HEK293 (cell line): ENCODE measurements around the gene SARM1.

ENCODE experiments used
- GLIS1 ChIP-seq: fragments of 450-650 bp; formaldehyde crosslinking; IDR thresholded peaks from 2 replicates; pipeline ENCODE4 v1.5.1; 2016; ENCODE audit warnings: missing biosample characterization, missing genetic modification characterization
- KLF16 ChIP-seq: fragments of 450-650 bp; formaldehyde crosslinking; IDR thresholded peaks from 2 replicates; pipeline ENCODE4 v1.5.1; 2017; ENCODE audit warnings: missing biosample characterization, missing genetic modification characterization
- MEIS1 ChIP-seq: sonication (generic); formaldehyde crosslinking; IDR thresholded peaks from 2 replicates; pipeline ENCODE4 v1.8.1; 2022; ENCODE audit warnings: missing genetic modification reagents, mild to moderate bottlenecking, borderline replicate concordance
- OSR2 ChIP-seq: fragments of 450-650 bp; formaldehyde crosslinking; IDR thresholded peaks from 2 replicates; pipeline ENCODE4 v1.5.1; 2016; ENCODE audit warnings: missing biosample characterization, missing genetic modification characterization
- OVOL3 ChIP-seq: fragments of 450-650 bp; formaldehyde crosslinking; IDR thresholded peaks from 2 replicates; pipeline ENCODE4 v1.5.1; 2016; ENCODE audit warnings: missing biosample characterization, missing genetic modification characterization
- PRDM1 ChIP-seq: fragments of 450-650 bp; formaldehyde crosslinking; IDR thresholded peaks from 2 replicates; pipeline ENCODE4; 2016; ENCODE audit warnings: missing biosample characterization, missing genetic modification characterization
- SCRT1 ChIP-seq: fragments of 450-650 bp; formaldehyde crosslinking; IDR thresholded peaks from 2 replicates; pipeline ENCODE4 v1.5.1; 2016; ENCODE audit warnings: missing biosample characterization, missing genetic modification characterization, borderline replicate concordance
- SCRT2 ChIP-seq: fragments of 450-650 bp; formaldehyde crosslinking; IDR thresholded peaks from 2 replicates; pipeline ENCODE4 v1.5.1; 2016; ENCODE audit warnings: missing biosample characterization, missing genetic modification characterization
- SP7 ChIP-seq: fragments of 450-650 bp; formaldehyde crosslinking; IDR thresholded peaks from 2 replicates; pipeline ENCODE4 v1.5.1; 2016; ENCODE audit warnings: missing biosample characterization, missing genetic modification characterization
- TCF7L2 ChIP-seq: IDR thresholded peaks from 2 replicates; pipeline ENCODE4 v1.6.1; 2011; ENCODE audit warnings: low read depth, mild to moderate bottlenecking, inconsistent platforms, low read length, moderate library complexity, borderline replicate concordance
- YY2 ChIP-seq: fragments of 450-650 bp; formaldehyde crosslinking; IDR thresholded peaks from 2 replicates; pipeline ENCODE4 v1.5.1; 2016; ENCODE audit warnings: missing biosample characterization, missing genetic modification characterization
- ZBTB48 ChIP-seq: fragments of 450-650 bp; formaldehyde crosslinking; IDR thresholded peaks from 2 replicates; pipeline ENCODE4 v1.5.1; 2016; ENCODE audit warnings: missing biosample characterization, missing genetic modification characterization
- ZIC2 ChIP-seq: fragments of 450-650 bp; formaldehyde crosslinking; IDR thresholded peaks from 2 replicates; pipeline ENCODE4 v1.5.1; 2016; ENCODE audit warnings: missing biosample characterization, missing genetic modification characterization
- ZNF10 ChIP-seq: fragments of 450-650 bp; formaldehyde crosslinking; IDR thresholded peaks from 2 replicates; pipeline ENCODE4 v1.5.1; 2017; ENCODE audit warnings: missing biosample characterization, missing genetic modification characterization
- ZNF112 ChIP-seq: fragments of 450-650 bp; formaldehyde crosslinking; IDR thresholded peaks from 2 replicates; pipeline ENCODE4 v1.5.0; 2017; ENCODE audit warnings: missing biosample characterization, missing genetic modification characterization
- ZNF121 ChIP-seq: fragments of 450-650 bp; formaldehyde crosslinking; IDR thresholded peaks from 2 replicates; pipeline ENCODE4 v1.5.1; 2016; ENCODE audit warnings: missing biosample characterization, missing genetic modification characterization
- ZNF140 ChIP-seq: fragments of 450-650 bp; formaldehyde crosslinking; IDR thresholded peaks from 2 replicates; pipeline ENCODE4 v1.5.1; 2016; ENCODE audit warnings: missing biosample characterization, missing genetic modification characterization
- ZNF221 ChIP-seq: fragments of 450-650 bp; formaldehyde crosslinking; IDR thresholded peaks from 2 replicates; pipeline ENCODE4 v1.5.1; 2017; ENCODE audit warnings: missing biosample characterization, missing genetic modification characterization, borderline replicate concordance
- ZNF292 ChIP-seq: fragments of 450-650 bp; formaldehyde crosslinking; IDR thresholded peaks from 2 replicates; pipeline ENCODE4 v1.5.1; 2016; ENCODE audit warnings: low read depth, missing biosample characterization, missing genetic modification characterization, borderline replicate concordance
- ZNF341 ChIP-seq: fragments of 450-650 bp; formaldehyde crosslinking; IDR thresholded peaks from 2 replicates; pipeline ENCODE4; 2016; ENCODE audit warnings: low read depth, missing biosample characterization, missing genetic modification characterization
- ZNF416 ChIP-seq: fragments of 450-650 bp; formaldehyde crosslinking; IDR thresholded peaks from 2 replicates; pipeline ENCODE4 v1.5.1; 2016; ENCODE audit warnings: missing biosample characterization, missing genetic modification characterization
- ZNF423 ChIP-seq: fragments of 450-650 bp; formaldehyde crosslinking; IDR thresholded peaks from 2 replicates; pipeline ENCODE4 v1.5.1; 2016; ENCODE audit warnings: missing biosample characterization, missing genetic modification characterization
- ZNF677 ChIP-seq: fragments of 450-650 bp; IDR thresholded peaks from 2 replicates; pipeline ENCODE4 v1.5.0; 2018; ENCODE audit warnings: missing biosample characterization, mild to moderate bottlenecking, missing genetic modification characterization, moderate library complexity
- ZNF792 ChIP-seq: fragments of 450-650 bp; formaldehyde crosslinking; IDR thresholded peaks from 2 replicates; pipeline ENCODE4 v1.5.1; 2016; ENCODE audit warnings: missing biosample characterization, missing genetic modification characterization
- TF ChIP-seq, protein P1 (sequence below): fragments of 450-650 bp; formaldehyde crosslinking; IDR thresholded peaks from 2 replicates; pipeline ENCODE4 v1.5.1; 2016; ENCODE audit warnings: missing biosample characterization, missing genetic modification characterization
- TF ChIP-seq, protein P2 (sequence below): fragments of 450-650 bp; formaldehyde crosslinking; IDR thresholded peaks from 2 replicates; pipeline ENCODE4 v1.5.1; 2016; ENCODE audit warnings: missing biosample characterization, missing genetic modification characterization
- TF ChIP-seq, protein P3 (sequence below): fragments of 450-650 bp; IDR thresholded peaks from 2 replicates; pipeline ENCODE4 v1.5.1; 2018; ENCODE audit warnings: missing biosample characterization, mild to moderate bottlenecking, missing genetic modification characterization
- TF ChIP-seq, protein P4 (sequence below): fragments of 450-650 bp; formaldehyde crosslinking; IDR thresholded peaks from 2 replicates; pipeline ENCODE4 v1.5.1; 2016; ENCODE audit warnings: missing biosample characterization, missing genetic modification characterization

The SARM1 gene

GRCh38 chr17:28371245-28372202, at the start of gene SARM1 (continued):
- peak; percentile 46; the same call in 1 of the 2 replicates for TF ChIP-seq TCF7L2
- no peak for TF ChIP-seq PRDM1
- TF ChIP-seq OSR2, result no peak
- no peak; the same call in 1 of the 2 replicates for TF ChIP-seq ZNF10 (tag by site-specific recombination)
- TF ChIP-seq, protein P1, sequence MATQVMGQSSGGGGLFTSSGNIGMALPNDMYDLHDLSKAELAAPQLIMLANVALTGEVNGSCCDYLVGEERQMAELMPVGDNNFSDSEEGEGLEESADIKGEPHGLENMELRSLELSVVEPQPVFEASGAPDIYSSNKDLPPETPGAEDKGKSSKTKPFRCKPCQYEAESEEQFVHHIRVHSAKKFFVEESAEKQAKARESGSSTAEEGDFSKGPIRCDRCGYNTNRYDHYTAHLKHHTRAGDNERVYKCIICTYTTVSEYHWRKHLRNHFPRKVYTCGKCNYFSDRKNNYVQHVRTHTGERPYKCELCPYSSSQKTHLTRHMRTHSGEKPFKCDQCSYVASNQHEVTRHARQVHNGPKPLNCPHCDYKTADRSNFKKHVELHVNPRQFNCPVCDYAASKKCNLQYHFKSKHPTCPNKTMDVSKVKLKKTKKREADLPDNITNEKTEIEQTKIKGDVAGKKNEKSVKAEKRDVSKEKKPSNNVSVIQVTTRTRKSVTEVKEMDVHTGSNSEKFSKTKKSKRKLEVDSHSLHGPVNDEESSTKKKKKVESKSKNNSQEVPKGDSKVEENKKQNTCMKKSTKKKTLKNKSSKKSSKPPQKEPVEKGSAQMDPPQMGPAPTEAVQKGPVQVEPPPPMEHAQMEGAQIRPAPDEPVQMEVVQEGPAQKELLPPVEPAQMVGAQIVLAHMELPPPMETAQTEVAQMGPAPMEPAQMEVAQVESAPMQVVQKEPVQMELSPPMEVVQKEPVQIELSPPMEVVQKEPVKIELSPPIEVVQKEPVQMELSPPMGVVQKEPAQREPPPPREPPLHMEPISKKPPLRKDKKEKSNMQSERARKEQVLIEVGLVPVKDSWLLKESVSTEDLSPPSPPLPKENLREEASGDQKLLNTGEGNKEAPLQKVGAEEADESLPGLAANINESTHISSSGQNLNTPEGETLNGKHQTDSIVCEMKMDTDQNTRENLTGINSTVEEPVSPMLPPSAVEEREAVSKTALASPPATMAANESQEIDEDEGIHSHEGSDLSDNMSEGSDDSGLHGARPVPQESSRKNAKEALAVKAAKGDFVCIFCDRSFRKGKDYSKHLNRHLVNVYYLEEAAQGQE (tag by site-specific recombination), result peak; percentile 54; the same call in 1 of the 2 replicates
- TF ChIP-seq SCRT2, result 0 out of 2 replicates have a peak, but pooled peaks have one; percentile 11
- peak; percentile 91 for TF ChIP-seq ZNF341 (tag by site-specific recombination)
- TF ChIP-seq ZBTB48 (tag by site-specific recombination), result peak; percentile 93
- peak; percentile 74 for TF ChIP-seq GLIS1 (tag by site-specific recombination)
- TF ChIP-seq ZIC2 (tag by site-specific recombination), result peak; percentile 29; the same call in 1 of the 2 replicates
- TF ChIP-seq ZNF140 (tag by site-specific recombination), result no peak
- TF ChIP-seq SP7 (tag by site-specific recombination), result peak; percentile 47
- TF ChIP-seq ZNF292, result no peak
- TF ChIP-seq, protein P2, sequence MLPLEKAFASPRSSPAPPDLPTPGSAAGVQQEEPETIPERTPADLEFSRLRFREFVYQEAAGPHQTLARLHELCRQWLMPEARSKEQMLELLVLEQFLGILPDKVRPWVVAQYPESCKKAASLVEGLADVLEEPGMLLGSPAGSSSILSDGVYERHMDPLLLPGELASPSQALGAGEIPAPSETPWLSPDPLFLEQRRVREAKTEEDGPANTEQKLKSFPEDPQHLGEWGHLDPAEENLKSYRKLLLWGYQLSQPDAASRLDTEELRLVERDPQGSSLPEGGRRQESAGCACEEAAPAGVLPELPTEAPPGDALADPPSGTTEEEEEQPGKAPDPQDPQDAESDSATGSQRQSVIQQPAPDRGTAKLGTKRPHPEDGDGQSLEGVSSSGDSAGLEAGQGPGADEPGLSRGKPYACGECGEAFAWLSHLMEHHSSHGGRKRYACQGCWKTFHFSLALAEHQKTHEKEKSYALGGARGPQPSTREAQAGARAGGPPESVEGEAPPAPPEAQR, result no peak
- TF ChIP-seq ZNF121 (tag by site-specific recombination), result no peak
- peak; percentile 53; the same call in 1 of the 2 replicates for TF ChIP-seq YY2 (tag by site-specific recombination)
- TF ChIP-seq, protein P3, sequence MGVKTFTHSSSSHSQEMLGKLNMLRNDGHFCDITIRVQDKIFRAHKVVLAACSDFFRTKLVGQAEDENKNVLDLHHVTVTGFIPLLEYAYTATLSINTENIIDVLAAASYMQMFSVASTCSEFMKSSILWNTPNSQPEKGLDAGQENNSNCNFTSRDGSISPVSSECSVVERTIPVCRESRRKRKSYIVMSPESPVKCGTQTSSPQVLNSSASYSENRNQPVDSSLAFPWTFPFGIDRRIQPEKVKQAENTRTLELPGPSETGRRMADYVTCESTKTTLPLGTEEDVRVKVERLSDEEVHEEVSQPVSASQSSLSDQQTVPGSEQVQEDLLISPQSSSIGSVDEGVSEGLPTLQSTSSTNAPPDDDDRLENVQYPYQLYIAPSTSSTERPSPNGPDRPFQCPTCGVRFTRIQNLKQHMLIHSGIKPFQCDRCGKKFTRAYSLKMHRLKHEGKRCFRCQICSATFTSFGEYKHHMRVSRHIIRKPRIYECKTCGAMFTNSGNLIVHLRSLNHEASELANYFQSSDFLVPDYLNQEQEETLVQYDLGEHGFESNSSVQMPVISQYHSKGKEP, result no peak
- TF ChIP-seq ZNF112 (tag by site-specific recombination), result no peak
- no peak for TF ChIP-seq ZNF423 (tag by site-specific recombination)
- TF ChIP-seq ZNF792, result no peak
- TF ChIP-seq MEIS1, result no peak
- TF ChIP-seq ZNF416, result no peak
- peak; percentile 54 for TF ChIP-seq OVOL3 (tag by site-specific recombination)
- no peak for TF ChIP-seq SCRT1 (tag by site-specific recombination)
- TF ChIP-seq ZNF221 (tag by site-specific recombination), result no peak
- TF ChIP-seq ZNF677 (tag by site-specific recombination), result no peak
- peak; percentile 40 for TF ChIP-seq KLF16 (tag by site-specific recombination)
- TF ChIP-seq, protein P4, sequence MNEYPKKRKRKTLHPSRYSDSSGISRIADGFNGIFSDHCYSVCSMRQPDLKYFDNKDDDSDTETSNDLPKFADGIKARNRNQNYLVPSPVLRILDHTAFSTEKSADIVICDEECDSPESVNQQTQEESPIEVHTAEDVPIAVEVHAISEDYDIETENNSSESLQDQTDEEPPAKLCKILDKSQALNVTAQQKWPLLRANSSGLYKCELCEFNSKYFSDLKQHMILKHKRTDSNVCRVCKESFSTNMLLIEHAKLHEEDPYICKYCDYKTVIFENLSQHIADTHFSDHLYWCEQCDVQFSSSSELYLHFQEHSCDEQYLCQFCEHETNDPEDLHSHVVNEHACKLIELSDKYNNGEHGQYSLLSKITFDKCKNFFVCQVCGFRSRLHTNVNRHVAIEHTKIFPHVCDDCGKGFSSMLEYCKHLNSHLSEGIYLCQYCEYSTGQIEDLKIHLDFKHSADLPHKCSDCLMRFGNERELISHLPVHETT, result no peak; the same call in 1 of the 2 replicates
